ENCODE data around the gene TUBGCP3. TPM values are rescaled to one million over a fixed set of nuclear protein-coding genes. Genes with fewer than 3 reads are reported as not detected.

Gene TUBGCP3
- total and polyA plus RNA-seq, 7 donors: 7.4 to 15.3 (median 13.1) TPM

GRCh38 chr13:112617754-112618375 lies 29.9 kb upstream of the TUBGCP3 start:
- intact Hi-C loops (cut with DNase I): no loop called here
- WGBS, 3 donors: 80 to 87% (median 81%) methylated on average over 18 of the region's 18 CpGs

GRCh38 chr13:112616586-112617362 lies 28.8 kb upstream of the TUBGCP3 start:
- WGBS, 3 donors: 60 to 63% (median 60%) methylated on average over 13 of the region's 13 CpGs
- peak; percentile 48 for TF ChIP-seq CTCF (IDR thresholded peaks at IDR 0.05)
- H3K9me3 ChIP-seq: no peaks in the 10 kb centered on the region
- H3K4me3 ChIP-seq: no peak overlapping the region
- no peak overlapping the region for H3K27ac ChIP-seq
- ATAC-seq (peak in 1 of 4 donors; percentile 45), DNase-seq (no peak)
- no peaks in the 10 kb centered on the region for H3K36me3 ChIP-seq (ENCODE audit: insufficient read depth in 1 of 2, low read depth in 1 of 2)
- intact Hi-C loops (cut with DNase I): no loop called here
- H3K4me1 ChIP-seq: no peaks in the 10 kb centered on the region
- peaks cover 0 to 42% (median 1%) of the 10 kb centered on the region in 3 donors for H3K27me3 ChIP-seq (ENCODE audit: insufficient read depth in 3 of 3, low read length in 2 of 3)

More at GRCh38 chr13:112617754-112618375, 29.9 kb upstream of the TUBGCP3 start:
- H3K27ac ChIP-seq: no peak overlapping the region
- H3K9me3 ChIP-seq: no peaks in the 10 kb centered on the region
- peaks cover 0 to 49% (median 1%) of the 10 kb centered on the region in 3 donors for H3K27me3 ChIP-seq (ENCODE audit: insufficient read depth in 3 of 3, low read length in 2 of 3)
- DNase-seq (no peak), ATAC-seq (no peak)
- H3K4me3 ChIP-seq: no peak overlapping the region
- no peaks in the 10 kb centered on the region for H3K36me3 ChIP-seq (ENCODE audit: insufficient read depth in 1 of 2, low read depth in 1 of 2)
- H3K4me1 ChIP-seq: no peaks in the 10 kb centered on the region
- no peak for TF ChIP-seq CTCF (IDR thresholded peaks at IDR 0.05)

- Histone ChIP-seq H3K36me3 (ENCODE audit: insufficient read depth in 1 of 2, low read depth in 1 of 2) (no peaks in the 10 kb centered on the region), H3K27ac (no peak overlapping the region), H3K4me3 (no peak overlapping the region), H3K9me3 (no peaks in the 10 kb centered on the region), H3K27me3 (ENCODE audit: insufficient read depth in 3 of 3, low read length in 2 of 3) (peaks cover 0 to 38% (median 1%) of the 10 kb centered on the region in 3 donors), H3K4me1 (no peaks in the 10 kb centered on the region)
- no peak for DNase-seq
- no peak for ATAC-seq
- TF ChIP-seq CTCF (IDR thresholded peaks at IDR 0.05): no peak
- intact Hi-C loops (cut with DNase I): no loop called here
- 75 to 84% (median 81%) methylated on average over 8 of the region's 8 CpGs for WGBS, 3 donors
Observed at GRCh38 chr13:112615391-112615790, 27.4 kb upstream of the TUBGCP3 start.

GRCh38 chr13:112614835-112615234 lies 26.9 kb upstream of the TUBGCP3 start:
- WGBS, 3 donors: 85 to 90% (median 89%) methylated on average over 7 of the region's 7 CpGs
- Histone ChIP-seq H3K27me3 (ENCODE audit: insufficient read depth in 3 of 3, low read length in 2 of 3) (peaks cover 0 to 36% (median 1%) of the 10 kb centered on the region in 3 donors), H3K27ac (no peak overlapping the region), H3K36me3 (ENCODE audit: insufficient read depth in 1 of 2, low read depth in 1 of 2) (no peaks in the 10 kb centered on the region), H3K4me3 (no peak overlapping the region), H3K4me1 (no peaks in the 10 kb centered on the region), H3K9me3 (no peaks in the 10 kb centered on the region)
- ATAC-seq: no peak
- TF ChIP-seq CTCF (IDR thresholded peaks at IDR 0.05): no peak
- DNase-seq: no peak
- intact Hi-C loops (cut with DNase I): no loop called here
